Gastrocnemius medialis (tissue), 4 donors: Measurements from ENCODE around the gene ITIH5. TPM values are rescaled to one million over a fixed set of nuclear protein-coding genes. Genes with fewer than 3 reads are reported as not detected.

ENCODE experiments used
- ATAC-seq, 2 donors: fragments of 150-250 bp; one replicate each; pipeline ENCODE4 v1.9.1; 2016
- DNase-seq, 2 donors: peaks; one replicate each; pipeline ENCODE4 v3.0.0-alpha.2; 2019
- H3K27ac ChIP-seq, 4 donors: fragments of 200-600 bp; sonication (generic); 1 replicate in 1 of 4; 2 replicates in 3 of 4; pipeline ENCODE4 v1.5.1; 2016 to 2018; ENCODE audit warnings: mild to moderate bottlenecking in 2 of 4, moderate library complexity in 1 of 4
- H3K27me3 ChIP-seq, 3 donors: fragments of 200-600 bp; sonication (generic) in 2 of 3; 1 replicate in 1 of 3; 2 replicates in 2 of 3; pipeline versions ENCODE4 v1.5.1 to v1.6.0; 2016 to 2019; ENCODE audit warnings: mild to moderate bottlenecking in 1 of 3, moderate library complexity in 1 of 3
- H3K36me3 ChIP-seq, 2 donors: fragments of 200-600 bp; sonication (generic) in 1 of 2; one replicate each; pipeline ENCODE4 v1.5.1; 2017 to 2018
- H3K4me1 ChIP-seq, 2 donors: fragments of 200-600 bp; sonication (generic) in 1 of 2; one replicate each; pipeline ENCODE4 v1.5.1; 2016 to 2017; ENCODE audit warnings: mild to moderate bottlenecking in 2 of 2
- H3K4me3 ChIP-seq, 4 donors: fragments of 200-600 bp; sonication (generic) in 3 of 4; 1 replicate in 1 of 4; 2 replicates in 3 of 4; pipeline ENCODE4 v1.5.1; 2016 to 2019; ENCODE audit warnings: mild to moderate bottlenecking in 2 of 4
- H3K9me3 ChIP-seq, 3 donors: fragments of 200-600 bp; sonication (generic) in 2 of 3; 1 replicate in 1 of 3; 2 replicates in 2 of 3; pipeline ENCODE4 v1.5.1; 2016 to 2019
- CTCF ChIP-seq, 5 experiments: fragments of 450-650 bp in 3 of 5; fragments of 200-600 bp in 2 of 5; sonication (generic) in 2 of 5; IDR thresholded peaks in 4 of 5; conservative IDR thresholded peaks in 1 of 5; 1 replicate in 4 of 5; 2 replicates in 1 of 5; pipeline ENCODE4 v1.5.1; 2016 to 2019; ENCODE audit warnings: antibody characterized with exemption in 5 of 5, mild to moderate bottlenecking in 3 of 5, moderate library complexity in 3 of 5
- in situ Hi-C, 4 donors: fragments of 200-750 bp; cut with MboI; loops; one replicate each; pipeline versions ENCODE4 v1.15.0 to v1.8.0; 2017; ENCODE audit warnings: low sequenced_read_pairs in 4 of 4
- intact Hi-C: fragments of 100-400 bp; cut with DNase I; formaldehyde crosslinking; loops from one replicate; pipeline ENCODE4 v1.15.1; 2023; ENCODE audit warnings: low total_unique reads
- total RNA-seq, 4 donors: library from RNA; depleted of rRNA; stranded (reverse); fragments of >200 nt; gene quantifications; one replicate each; pipeline versions ENCODE4 v1.1.0 to v1.2.3, GENCODE V29; 2016

Gene ITIH5
- total RNA-seq, 4 donors from 2014 or later: 3.9 to 14.0 (median 6.9) TPM

- no peak overlapping the region for H3K27ac ChIP-seq
- intact Hi-C loops: no loop called here
- H3K4me3 ChIP-seq: no peak overlapping the region
- DNase-seq (no peak), ATAC-seq (no peak)
- no peaks in the 10 kb centered on the region for H3K9me3 ChIP-seq
- no peaks in the 10 kb centered on the region for H3K36me3 ChIP-seq
- TF ChIP-seq CTCF (IDR thresholded peaks at IDR 0.05 in 4 of 5, conservative IDR thresholded peaks at IDR 0.05 in 1 of 5): no peak
- peaks cover 3 to 9% (median 6%) of the 10 kb centered on the region in 3 donors for H3K27me3 ChIP-seq
- no peaks in the 10 kb centered on the region for H3K4me1 ChIP-seq
- in situ Hi-C loops: no loop called here
Observed at GRCh38 chr10:7511612-7512011, 155.2 kb downstream of the ITIH5 start.

Other genes starting within 250 kb of the ITIH5 start
- gene ITIH2, start 36.4 kb upstream of the ITIH5 start, total RNA-seq: 1 to 10 TPM in 1 of 4 donors, under 1 TPM in 1, not detected in 2; 0.55 to 1.4 TPM
- 10 to 100 TPM in 1 of 4 donors, 1 to 10 TPM in 3; 1.7 to 11.4 (median 8.7) TPM for gene KIN, start 121.0 kb upstream of the ITIH5 start, total RNA-seq
- 100 to 1,000 TPM; 317 to 429 (median 402) TPM for gene ATP5F1C, start 121.2 kb upstream of the ITIH5 start, total RNA-seq
- gene TAF3, start 151.5 kb upstream of the ITIH5 start, total RNA-seq: 10 to 100 TPM in 2 of 4 donors, 1 to 10 TPM in 2; 5.0 to 14.8 (median 9.6) TPM